Peyer's patch (tissue), 4 donors: ENCODE results near the gene GPR137. TPM values are rescaled to one million over a fixed set of nuclear protein-coding genes. Genes with fewer than 3 reads are reported as not detected.
"Not testable (repeated sequence)": the region's sequence is repeated elsewhere in the genome, so short reads cannot be mapped to it uniquely, and the experiment has no call there.

Experiments used
- DNase-seq, 3 donors: peaks; one replicate each; pipeline ENCODE4 v3.0.0-alpha.2; 2017 to 2019
- H3K27ac ChIP-seq, 4 donors: fragments of 200-600 bp; sonication (generic); one replicate each; pipeline ENCODE4 v1.5.1; 2016 to 2019
- H3K27me3 ChIP-seq, 2 donors: fragments of 200-600 bp; sonication (generic); one replicate each; pipeline ENCODE4 v1.5.1; 2019
- H3K36me3 ChIP-seq, 3 donors: fragments of 200-600 bp; sonication (generic); one replicate each; pipeline ENCODE4 v1.5.1; 2016 to 2019
- H3K4me1 ChIP-seq, 4 donors: fragments of 200-600 bp; sonication (generic); one replicate each; pipeline ENCODE4 v1.5.1; 2016 to 2019
- H3K4me3 ChIP-seq, 4 donors: fragments of 200-600 bp; sonication (generic); 1 replicate in 3 of 4; 2 replicates in 1 of 4; pipeline ENCODE4 v1.5.1; 2016 to 2019; ENCODE audit warnings: mild to moderate bottlenecking in 1 of 4
- H3K9me3 ChIP-seq, 4 donors: fragments of 200-600 bp; sonication (generic); one replicate each; pipeline ENCODE4 v1.5.1; 2016 to 2019; ENCODE audit warnings: mild to moderate bottlenecking in 1 of 4
- POLR2A ChIP-seq, 2 donors: fragments of 450-650 bp; IDR thresholded peaks; one replicate each; pipeline ENCODE4 v1.5.1; 2017; ENCODE audit warnings: antibody characterized with exemption in 2 of 2, mild to moderate bottlenecking in 2 of 2, moderate library complexity in 2 of 2
- total RNA-seq, 4 donors: library from RNA; depleted of rRNA; stranded (reverse); fragments of >200 nt; gene quantifications; one replicate each; pipeline ENCODE4 v1.1.0, GENCODE V29; 2016
- TF ChIP-seq, protein P1 (sequence below), 6 experiments: fragments of 450-650 bp in 4 of 6; fragments of 200-600 bp in 2 of 6; sonication (generic) in 1 of 6; IDR thresholded peaks; one replicate each; pipeline ENCODE4 v1.5.1; 2017 to 2019; ENCODE audit warnings: antibody characterized with exemption in 6 of 6, mild to moderate bottlenecking in 3 of 6, moderate library complexity in 1 of 6

Gene GPR137
- total RNA-seq, 4 donors from 2014 or later: 5.8 to 49.7 (median 26.3) TPM

DNA sequence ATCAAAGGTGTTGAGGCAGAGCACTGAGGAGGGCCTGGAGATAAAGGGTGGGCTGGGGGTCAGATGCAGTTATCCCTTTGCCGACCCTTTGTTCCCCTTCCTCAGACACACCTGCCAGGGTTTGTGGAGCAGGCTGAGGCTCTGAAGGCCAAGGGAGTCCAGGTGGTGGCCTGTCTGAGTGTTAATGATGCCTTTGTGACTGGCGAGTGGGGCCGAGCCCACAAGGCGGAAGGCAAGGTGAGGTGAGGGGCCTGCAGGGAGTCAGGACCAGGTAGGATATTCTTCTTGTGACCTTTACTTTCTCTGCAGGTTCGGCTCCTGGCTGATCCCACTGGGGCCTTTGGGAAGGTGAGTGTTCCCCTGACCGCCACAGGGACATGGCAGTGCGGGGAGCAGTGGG is 34.9 kb downstream of the GPR137 start:
- DNase-seq: peak in 1 of 3 donors; percentile 45

DNA sequence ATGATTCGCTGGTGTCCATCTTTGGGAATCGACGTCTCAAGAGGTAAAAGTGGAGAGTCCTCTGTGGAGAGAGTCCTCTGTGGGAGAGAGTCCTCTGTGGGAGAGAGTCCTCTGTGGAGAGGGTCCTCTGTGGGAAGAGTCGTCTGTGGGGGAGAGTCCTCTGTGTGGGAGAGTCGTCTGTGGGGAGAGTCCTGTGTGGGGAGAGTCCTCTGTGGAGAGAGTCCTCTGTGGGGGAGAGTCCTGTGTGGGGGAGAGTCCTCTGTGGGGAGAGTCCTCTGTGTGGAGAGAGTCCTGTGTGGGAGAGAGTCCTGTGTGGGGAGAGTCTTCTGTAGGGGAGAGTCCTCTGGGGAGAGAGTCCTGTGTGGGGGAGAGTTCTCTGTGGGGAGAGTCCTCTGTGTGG is 35.4 kb downstream of the GPR137 start:
- Histone ChIP-seq H3K27ac (peak overlapping the region in 3 of 4 donors; percentile 55 to 96 (median 75)), H3K4me1 (peaks cover 0 to 47% (median 4%) of the 10 kb centered on the region in 4 donors), H3K4me3 (no peak overlapping the region), H3K27me3 (no peaks in the 10 kb centered on the region), H3K36me3 (peaks cover 0 to 12% (median 0%) of the 10 kb centered on the region in 3 donors), H3K9me3 (no peaks in the 10 kb centered on the region)
- no peak for DNase-seq
- TF ChIP-seq, protein P1, sequence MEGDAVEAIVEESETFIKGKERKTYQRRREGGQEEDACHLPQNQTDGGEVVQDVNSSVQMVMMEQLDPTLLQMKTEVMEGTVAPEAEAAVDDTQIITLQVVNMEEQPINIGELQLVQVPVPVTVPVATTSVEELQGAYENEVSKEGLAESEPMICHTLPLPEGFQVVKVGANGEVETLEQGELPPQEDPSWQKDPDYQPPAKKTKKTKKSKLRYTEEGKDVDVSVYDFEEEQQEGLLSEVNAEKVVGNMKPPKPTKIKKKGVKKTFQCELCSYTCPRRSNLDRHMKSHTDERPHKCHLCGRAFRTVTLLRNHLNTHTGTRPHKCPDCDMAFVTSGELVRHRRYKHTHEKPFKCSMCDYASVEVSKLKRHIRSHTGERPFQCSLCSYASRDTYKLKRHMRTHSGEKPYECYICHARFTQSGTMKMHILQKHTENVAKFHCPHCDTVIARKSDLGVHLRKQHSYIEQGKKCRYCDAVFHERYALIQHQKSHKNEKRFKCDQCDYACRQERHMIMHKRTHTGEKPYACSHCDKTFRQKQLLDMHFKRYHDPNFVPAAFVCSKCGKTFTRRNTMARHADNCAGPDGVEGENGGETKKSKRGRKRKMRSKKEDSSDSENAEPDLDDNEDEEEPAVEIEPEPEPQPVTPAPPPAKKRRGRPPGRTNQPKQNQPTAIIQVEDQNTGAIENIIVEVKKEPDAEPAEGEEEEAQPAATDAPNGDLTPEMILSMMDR (IDR thresholded peaks at IDR 0.05): no peak
- no peak for TF ChIP-seq POLR2A (IDR thresholded peaks at IDR 0.05)

More for the DNA sequence above, 34.9 kb downstream of the GPR137 start:
- no peak overlapping the region for H3K4me3 ChIP-seq
- peaks cover 0 to 50% (median 4%) of the 10 kb centered on the region in 4 donors for H3K4me1 ChIP-seq
- H3K27ac ChIP-seq: peak overlapping the region in 3 of 4 donors; percentile 55 to 96 (median 75)
- no peak for TF ChIP-seq POLR2A (IDR thresholded peaks at IDR 0.05)
- peaks cover 0 to 17% (median 0%) of the 10 kb centered on the region in 3 donors for H3K36me3 ChIP-seq
- no peaks in the 10 kb centered on the region for H3K27me3 ChIP-seq
- H3K9me3 ChIP-seq: no peaks in the 10 kb centered on the region

DNA sequence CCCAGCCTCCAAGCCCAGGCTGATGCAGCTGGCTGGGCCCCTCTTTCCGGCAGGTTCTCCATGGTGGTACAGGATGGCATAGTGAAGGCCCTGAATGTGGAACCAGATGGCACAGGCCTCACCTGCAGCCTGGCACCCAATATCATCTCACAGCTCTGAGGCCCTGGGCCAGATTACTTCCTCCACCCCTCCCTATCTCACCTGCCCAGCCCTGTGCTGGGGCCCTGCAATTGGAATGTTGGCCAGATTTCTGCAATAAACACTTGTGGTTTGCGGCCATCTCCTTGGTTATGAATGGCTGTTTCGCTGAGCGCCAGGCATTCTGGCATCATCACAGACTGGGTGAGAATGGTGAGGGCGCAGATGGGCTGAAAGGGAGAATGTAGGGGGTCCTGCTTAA is 35.9 kb downstream of the GPR137 start:
- H3K9me3 ChIP-seq: no peaks in the 10 kb centered on the region
- H3K36me3 ChIP-seq: peaks cover 0 to 8% (median 0%) of the 10 kb centered on the region in 3 donors
- no peak overlapping the region for H3K4me3 ChIP-seq
- H3K27me3 ChIP-seq: no peaks in the 10 kb centered on the region
- H3K4me1 ChIP-seq: peaks cover 0 to 42% (median 4%) of the 10 kb centered on the region in 4 donors
- peak; percentile 52 to 69 for TF ChIP-seq POLR2A (IDR thresholded peaks at IDR 0.05)
- TF ChIP-seq, protein P1 (IDR thresholded peaks at IDR 0.05): no peak
- DNase-seq: peak in 2 of 3 donors; percentile 74 to 75
- H3K27ac ChIP-seq: peak overlapping the region in 3 of 4 donors; percentile 55 to 96 (median 75)

DNA sequence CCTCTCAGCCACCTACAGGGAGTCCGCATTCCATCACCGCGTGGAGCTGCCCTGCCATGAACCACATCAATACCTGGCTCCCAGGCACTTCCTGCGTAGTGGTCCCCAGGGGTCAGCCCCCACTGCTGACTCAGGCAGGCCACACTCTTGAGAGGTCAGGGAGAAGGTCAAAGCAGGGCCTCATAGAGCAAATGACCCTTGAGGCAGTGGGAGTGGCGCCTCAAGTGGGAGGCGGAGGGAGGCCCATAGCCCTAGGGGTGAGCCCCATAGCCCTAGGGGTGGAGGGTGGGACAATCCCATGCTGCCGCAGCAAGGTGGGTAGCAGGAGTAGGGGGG is 37.2 kb downstream of the GPR137 start:
- peak overlapping the region in 1 of 4 donors; percentile 75 for H3K27ac ChIP-seq
- DNase-seq: no peak
- TF ChIP-seq, protein P1 (IDR thresholded peaks at IDR 0.05): no peak
- TF ChIP-seq POLR2A (IDR thresholded peaks at IDR 0.05): no peak
- peaks cover 0 to 36% (median 4%) of the 10 kb centered on the region in 4 donors for H3K4me1 ChIP-seq
- H3K36me3 ChIP-seq: peaks cover 0 to 8% (median 0%) of the 10 kb centered on the region in 3 donors
- H3K4me3 ChIP-seq: no peak overlapping the region
- no peaks in the 10 kb centered on the region for H3K27me3 ChIP-seq
- no peaks in the 10 kb centered on the region for H3K9me3 ChIP-seq

DNA sequence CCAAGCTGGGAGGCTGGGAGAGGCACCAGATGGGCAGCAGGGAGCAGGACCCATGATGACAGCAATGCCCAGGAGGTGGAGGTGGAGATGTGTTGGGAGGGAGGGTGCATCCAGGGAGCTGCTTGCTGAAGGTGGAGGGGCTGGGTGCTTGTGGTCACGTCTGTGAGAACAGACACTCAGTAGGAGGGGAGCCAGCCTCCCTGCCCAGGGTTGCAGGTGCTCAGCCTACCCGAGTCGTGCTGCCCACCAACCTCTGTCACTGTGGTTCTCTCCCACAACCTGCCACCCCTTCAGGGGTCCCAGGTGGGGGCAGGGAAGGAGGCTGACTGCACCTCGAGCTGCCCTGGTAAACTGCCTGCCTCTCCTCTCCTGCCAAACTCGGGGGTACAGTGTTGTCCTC is 37.7 kb downstream of the GPR137 start:
- Histone ChIP-seq H3K27me3 (no peaks in the 10 kb centered on the region), H3K4me1 (peaks cover 0 to 36% (median 4%) of the 10 kb centered on the region in 4 donors), H3K27ac (peak overlapping the region in 1 of 4 donors; percentile 9), H3K4me3 (no peak overlapping the region), H3K9me3 (no peaks in the 10 kb centered on the region), H3K36me3 (peaks cover 0 to 8% (median 0%) of the 10 kb centered on the region in 3 donors)
- no peak for DNase-seq
- TF ChIP-seq, protein P1 (IDR thresholded peaks at IDR 0.05): no peak
- no peak for TF ChIP-seq POLR2A (IDR thresholded peaks at IDR 0.05)

DNA sequence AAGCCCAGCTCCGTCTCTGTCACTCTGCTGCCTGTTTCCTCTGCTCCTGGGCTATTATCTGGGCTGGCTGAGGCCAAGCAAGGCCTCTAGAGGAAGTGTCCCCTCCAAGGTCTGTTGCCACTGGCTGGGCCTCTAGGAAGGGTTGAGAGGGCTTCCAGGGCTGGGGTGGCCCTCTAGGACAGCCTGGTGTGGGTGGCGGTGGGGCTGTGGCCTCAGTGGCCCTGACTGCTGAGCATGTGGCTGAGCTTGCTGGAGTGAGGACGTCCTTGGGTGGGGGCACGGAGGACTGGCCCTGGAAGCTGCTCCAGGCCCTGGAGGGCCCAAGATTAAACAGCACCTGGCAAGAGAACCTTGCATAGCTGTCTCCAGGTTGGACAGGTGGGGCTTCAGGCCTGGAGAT is 38.3 kb downstream of the GPR137 start:
- DNase-seq, H3K27ac ChIP-seq, H3K27me3 ChIP-seq, H3K4me3 ChIP-seq, H3K36me3 ChIP-seq, H3K9me3 ChIP-seq: not testable (repeated sequence)
- H3K4me1 ChIP-seq: peaks cover 0 to 33% (median 1%) of the 10 kb centered on the region in 4 donors
